Mesendoderm (in vitro differentiated cells): ENCODE results near the gene EIF2B5. TPM values are rescaled to one million over a fixed set of nuclear protein-coding genes. Genes with fewer than 3 reads are reported as not detected.

ENCODE experiments used
- DNase-seq: peaks from one replicate; pipeline ENCODE4 v3.0.0; 2013
- H2AK5ac ChIP-seq: 2 replicates; pipeline ENCODE4 v1.6.1; 2013; ENCODE audit warnings: low read length, inconsistent platforms
- H2BK120ac ChIP-seq: 2 replicates; pipeline ENCODE4 v1.6.1; 2013; ENCODE audit warnings: low read depth, mild to moderate bottlenecking, low read length, moderate library complexity, mixed read lengths
- H2BK15ac ChIP-seq: replicated peaks from 2 replicates; pipeline ENCODE4 v1.6.1; 2013; ENCODE audit warnings: low read depth, mild to moderate bottlenecking, moderate library complexity
- H2BK5ac ChIP-seq: 2 replicates; pipeline ENCODE4 v1.6.1; 2013; ENCODE audit warnings: low read length, inconsistent platforms
- H3K18ac ChIP-seq: 2 replicates; pipeline ENCODE4 v1.6.1; 2013; ENCODE audit warnings: mild to moderate bottlenecking, low read length, mixed read lengths
- H3K23ac ChIP-seq: one replicate; pipeline ENCODE4 v1.6.1; 2013; ENCODE audit warnings: low read length
- H3K27ac ChIP-seq: 2 replicates; pipeline ENCODE4 v1.5.1; 2013; ENCODE audit warnings: low read depth, mild to moderate bottlenecking, inconsistent platforms, low read length, moderate library complexity
- H3K27me3 ChIP-seq: 2 replicates; pipeline ENCODE4 v1.6.1; 2013; ENCODE audit warnings: low read length, control low read depth, mild to moderate bottlenecking, inconsistent platforms; ENCODE audit not compliant: insufficient read depth, poor library complexity
- H3K36me3 ChIP-seq: 2 replicates; pipeline ENCODE4 v1.6.1; 2013; ENCODE audit warnings: low read length, inconsistent platforms; ENCODE audit not compliant: control insufficient read depth, insufficient read depth
- H3K4ac ChIP-seq: one replicate; pipeline ENCODE4 v1.6.1; 2013; ENCODE audit warnings: low read depth, mild to moderate bottlenecking, low read length, moderate library complexity
- H3K4me1 ChIP-seq: 2 replicates; pipeline ENCODE4 v1.6.1; 2013; ENCODE audit warnings: low read depth, low read length, inconsistent platforms; ENCODE audit not compliant: control insufficient read depth
- H3K4me2 ChIP-seq: 2 replicates; pipeline ENCODE4 v1.6.1; 2013; ENCODE audit warnings: low read length
- H3K4me3 ChIP-seq: 2 replicates; pipeline ENCODE4 v1.5.1; 2013; ENCODE audit warnings: mild to moderate bottlenecking, low read length
- H3K56ac ChIP-seq: one replicate; pipeline ENCODE4 v1.6.1; 2013; ENCODE audit warnings: low read length
- H3K79me1 ChIP-seq: 2 replicates; pipeline ENCODE4 v1.6.1; 2013; ENCODE audit warnings: low read length, inconsistent platforms
- H3K79me2 ChIP-seq: 2 replicates; pipeline ENCODE4 v1.6.1; 2013; ENCODE audit warnings: mild to moderate bottlenecking, low read length; ENCODE audit not compliant: control insufficient read depth, insufficient read depth
- H3K9ac ChIP-seq: 2 replicates; pipeline ENCODE4 v1.6.1; 2013; ENCODE audit warnings: low read length, inconsistent platforms
- H4K5ac ChIP-seq: one replicate; pipeline ENCODE4 v1.6.1; 2013; ENCODE audit warnings: low read length
- H4K8ac ChIP-seq: one replicate; pipeline ENCODE4 v1.6.1; 2013; ENCODE audit warnings: low read depth, mild to moderate bottlenecking, control low read depth, low read length, moderate library complexity
- WGBS: extraction: QIAGEN DNeasy Blood & Tissue Kit; methylation state at CpG from one replicate; pipeline ENCODE4 v1.1.7; 2013; ENCODE audit warnings: low lambda C conversion rate, missing lambda C conversion rate; ENCODE audit not compliant: insufficient coverage; ENCODE audit errors: extremely low coverage; 5-methylcytosine and 5-hydroxymethylcytosine counted together
- small RNA-seq: library from polyadenylated mRNA; stranded (forward); fragments of <200 nt; extraction: miRNeasy Mini kit (QIAGEN cat#:217004); gene quantifications from one replicate; pipeline ENCODE3, GENCODE V24; 2013; ENCODE audit not compliant: insufficient read depth

The EIF2B5 gene

GRCh38 chr3:184192889-184193288 lies 57.7 kb downstream of the EIF2B5 start:
- Histone ChIP-seq H2AK5ac (no peak overlapping the region), H3K56ac (no peak overlapping the region), H3K4me1 (no peaks in the 10 kb centered on the region), H3K27ac (no peak overlapping the region), H2BK15ac (no peak overlapping the region), H4K8ac (no peak overlapping the region), H3K4me2 (no peak overlapping the region), H3K23ac (no peak overlapping the region), H3K18ac (no peak overlapping the region), H3K4ac (no peak overlapping the region), H3K4me3 (no peak overlapping the region), H3K36me3 (peaks cover 6% of the 10 kb centered on the region), H2BK120ac (no peak overlapping the region), H3K79me1 (peaks cover 5% of the 10 kb centered on the region), H2BK5ac (no peak overlapping the region), H3K9ac (no peak overlapping the region), H4K5ac (no peak overlapping the region), H3K27me3 (no peaks in the 10 kb centered on the region), H3K79me2 (peaks cover 4% of the 10 kb centered on the region)
- DNase-seq = no peak
- WGBS = no CpG with 5 or more reads among the region's 10 CpGs

- Histone ChIP-seq H2AK5ac (no peak overlapping the region), H3K79me1 (peaks cover 5% of the 10 kb centered on the region), H3K79me2 (no peaks in the 10 kb centered on the region), H3K36me3 (peaks cover 6% of the 10 kb centered on the region), H2BK120ac (no peak overlapping the region), H3K4me3 (no peak overlapping the region), H3K23ac (no peak overlapping the region), H3K4me1 (no peaks in the 10 kb centered on the region), H3K9ac (no peak overlapping the region), H3K27me3 (no peaks in the 10 kb centered on the region), H4K5ac (no peak overlapping the region), H3K56ac (no peak overlapping the region), H3K4me2 (no peak overlapping the region), H3K4ac (no peak overlapping the region), H3K27ac (no peak overlapping the region), H2BK5ac (no peak overlapping the region), H2BK15ac (no peak overlapping the region), H4K8ac (no peak overlapping the region), H3K18ac (no peak overlapping the region)
- WGBS = no CpG with 5 or more reads among the region's 9 CpGs
- DNase-seq = no peak
These were observed 58.9 kb downstream of the EIF2B5 start for GRCh38 chr3:184193991-184194539.

Small RNAs within 50 kb of the gene (small RNA-seq; reads per million reads assigned to genes)
- gene RF00019 = not detected
